IMR-90 (cell line): ENCODE measurements around the gene BOD1L2.

Source experiments
- POLR2A ChIP-seq: IDR thresholded peaks from 2 replicates; pipeline ENCODE4 v1.6.1; 2012; ENCODE audit warnings: mild to moderate bottlenecking, low read depth, low read length
- RAD21 ChIP-seq: IDR thresholded peaks from 2 replicates; pipeline ENCODE4 v1.6.1; 2012; ENCODE audit warnings: low read length, improper control_type of control experiment
- SMC3 ChIP-seq: fragments of 150-350 bp; IDR thresholded peaks from 2 replicates; pipeline ENCODE4 v1.6.1; 2016; ENCODE audit warnings: low read depth, mild to moderate bottlenecking, antibody characterized with exemption, low read length, moderate library complexity
- TF ChIP-seq, protein P1 (sequence below): conservative IDR thresholded peaks from 2 replicates; pipeline ENCODE4 v1.5.1; 2012; ENCODE audit warnings: mild to moderate bottlenecking, low read depth, low read length, improper control_type of control experiment

DNA sequence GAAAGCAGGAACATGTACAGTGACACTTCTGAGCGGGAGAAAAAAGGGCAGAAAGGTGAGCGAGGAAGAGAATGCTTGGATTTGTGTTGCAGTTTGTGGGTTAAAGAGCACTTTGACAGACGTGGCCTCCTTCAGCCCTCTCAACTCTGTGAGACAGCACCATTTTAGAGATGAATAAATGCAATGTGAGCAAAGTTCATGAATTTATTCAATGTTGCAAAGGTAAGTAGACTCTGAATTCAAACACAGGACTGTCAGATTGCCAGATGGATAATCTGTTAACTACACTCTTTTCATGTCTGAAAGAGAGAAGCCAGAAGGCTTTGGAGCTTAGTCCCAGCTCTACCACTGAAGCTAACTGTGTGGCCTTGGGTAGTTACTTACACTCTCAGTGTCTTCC lies 47.7 kb downstream of the BOD1L2 start:
- TF ChIP-seq, protein P1, sequence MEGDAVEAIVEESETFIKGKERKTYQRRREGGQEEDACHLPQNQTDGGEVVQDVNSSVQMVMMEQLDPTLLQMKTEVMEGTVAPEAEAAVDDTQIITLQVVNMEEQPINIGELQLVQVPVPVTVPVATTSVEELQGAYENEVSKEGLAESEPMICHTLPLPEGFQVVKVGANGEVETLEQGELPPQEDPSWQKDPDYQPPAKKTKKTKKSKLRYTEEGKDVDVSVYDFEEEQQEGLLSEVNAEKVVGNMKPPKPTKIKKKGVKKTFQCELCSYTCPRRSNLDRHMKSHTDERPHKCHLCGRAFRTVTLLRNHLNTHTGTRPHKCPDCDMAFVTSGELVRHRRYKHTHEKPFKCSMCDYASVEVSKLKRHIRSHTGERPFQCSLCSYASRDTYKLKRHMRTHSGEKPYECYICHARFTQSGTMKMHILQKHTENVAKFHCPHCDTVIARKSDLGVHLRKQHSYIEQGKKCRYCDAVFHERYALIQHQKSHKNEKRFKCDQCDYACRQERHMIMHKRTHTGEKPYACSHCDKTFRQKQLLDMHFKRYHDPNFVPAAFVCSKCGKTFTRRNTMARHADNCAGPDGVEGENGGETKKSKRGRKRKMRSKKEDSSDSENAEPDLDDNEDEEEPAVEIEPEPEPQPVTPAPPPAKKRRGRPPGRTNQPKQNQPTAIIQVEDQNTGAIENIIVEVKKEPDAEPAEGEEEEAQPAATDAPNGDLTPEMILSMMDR = no peak
- TF ChIP-seq POLR2A (no peak), RAD21 (no peak), SMC3 (no peak)
